Occipital lobe (tissue), 2 donors: ENCODE measurements around the gene KMT5B. TPM values are rescaled to one million over a fixed set of nuclear protein-coding genes. Genes with fewer than 3 reads are reported as not detected.
"Not testable (repeated sequence)": the region's sequence is repeated elsewhere in the genome, so short reads cannot be mapped to it uniquely, and the experiment has no call there.

Experiments used
- DNase-seq: peaks from one replicate; lab custom pipeline; 2025; lab: John Stamatoyannopoulos, UW
- total RNA-seq: library from RNA; depleted of rRNA; stranded (reverse); fragments of >200 nt; gene quantifications from one replicate; pipeline ENCODE4 v1.2.3, GENCODE V29; 2014

Gene KMT5B
- total RNA-seq, result 139 TPM

DNA sequence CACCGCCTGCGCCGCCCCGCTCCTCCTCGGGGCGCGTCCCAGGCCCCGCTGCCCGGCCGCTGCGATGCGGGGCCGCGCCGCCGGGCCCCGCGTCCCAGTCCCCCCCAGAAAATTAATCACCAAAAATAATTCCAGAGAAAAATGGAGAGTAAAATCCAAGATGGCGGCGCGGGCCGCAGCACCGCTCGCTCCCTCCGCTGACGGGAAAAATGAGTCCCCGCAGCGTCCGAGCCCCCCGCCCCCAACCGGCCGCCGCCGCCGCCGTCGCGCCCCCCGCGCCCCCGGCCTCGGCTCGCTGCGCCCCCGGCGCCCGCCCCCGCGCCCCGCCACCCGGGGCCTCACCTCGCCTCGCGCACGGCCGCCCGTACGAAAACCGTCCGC lies at the start of gene KMT5B:
Gene KMT5B, minus strand, starts transcription at position 162 of the 381 bp plus-strand sequence. CDS start 23,220 bp downstream, outside the sequence.
- no peak for DNase-seq

DNA sequence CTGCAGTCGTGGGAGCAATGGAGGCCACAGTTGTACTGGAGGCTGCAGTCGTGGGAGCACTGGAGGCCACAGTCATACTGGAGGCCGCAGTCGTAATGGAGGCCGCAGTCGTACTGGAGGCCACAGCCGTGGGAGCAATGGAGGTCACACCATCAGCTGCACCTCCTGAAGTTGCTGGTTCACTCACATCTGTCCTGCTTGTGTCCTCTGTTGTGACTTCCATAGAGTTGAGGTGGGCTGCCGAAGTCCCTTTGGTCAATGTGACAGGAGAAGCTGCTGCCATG lies 49.4 kb upstream of the KMT5B start:
- no peak for DNase-seq

DNA sequence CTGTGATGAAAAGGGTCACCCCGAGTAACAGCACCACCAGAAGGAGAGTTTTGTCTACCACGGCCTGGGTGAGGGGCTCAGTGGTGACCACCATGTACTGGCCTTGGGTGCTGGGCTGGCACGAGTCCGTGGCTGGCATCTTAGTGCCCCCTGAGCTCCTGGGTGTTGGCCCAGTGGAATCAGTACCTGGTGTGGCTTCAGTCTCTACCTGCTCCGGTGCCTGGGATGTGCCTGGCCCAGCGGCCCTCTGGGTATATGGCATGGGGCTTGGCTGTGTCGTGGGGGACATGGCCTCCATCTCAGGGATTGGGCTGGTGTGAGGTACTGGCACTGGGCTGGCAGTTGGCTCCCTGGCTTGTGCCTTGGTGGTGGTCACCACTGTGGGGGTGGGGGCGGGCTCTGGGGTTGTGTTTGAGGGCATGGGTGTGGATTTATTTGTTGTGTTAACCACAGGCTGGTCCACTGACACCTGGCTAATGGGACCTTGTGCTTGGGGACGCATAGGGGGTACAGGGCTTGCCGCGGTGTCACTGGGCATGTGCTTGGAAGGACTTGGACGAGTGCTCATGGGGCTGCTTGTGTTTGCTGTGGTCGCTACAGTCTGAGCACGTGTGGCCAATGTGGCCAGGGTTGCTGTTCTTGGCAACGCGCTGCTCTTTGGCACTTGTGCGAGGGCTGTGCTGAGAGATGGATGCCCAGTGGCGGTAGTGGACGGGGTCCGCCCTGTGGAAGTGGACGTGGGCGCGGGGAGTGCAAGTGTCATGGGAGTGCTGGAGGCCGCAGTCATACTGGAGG lies 48.9 kb upstream of the KMT5B start:
- DNase-seq, result no peak

DNA sequence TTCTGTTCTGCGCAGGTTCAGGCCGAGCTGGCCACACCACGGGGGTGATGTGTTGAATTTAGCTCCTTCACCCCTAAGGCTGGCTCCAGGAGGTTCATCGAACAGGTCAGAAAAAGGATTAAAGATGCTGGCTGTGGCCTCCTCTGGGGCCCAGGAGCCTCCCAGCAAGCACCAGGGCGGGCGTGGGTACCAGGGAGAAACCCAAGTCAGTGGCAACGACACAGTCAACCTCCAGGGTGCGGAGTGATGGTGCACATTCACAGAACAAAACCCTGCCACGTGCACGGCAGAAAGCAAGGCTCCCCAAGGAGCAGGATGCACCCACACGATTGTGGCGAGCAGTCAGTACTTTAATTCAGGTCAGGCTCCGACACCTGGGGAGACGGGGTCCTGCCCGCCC lies 47.9 kb upstream of the KMT5B start:
- DNase-seq, result no peak

DNA sequence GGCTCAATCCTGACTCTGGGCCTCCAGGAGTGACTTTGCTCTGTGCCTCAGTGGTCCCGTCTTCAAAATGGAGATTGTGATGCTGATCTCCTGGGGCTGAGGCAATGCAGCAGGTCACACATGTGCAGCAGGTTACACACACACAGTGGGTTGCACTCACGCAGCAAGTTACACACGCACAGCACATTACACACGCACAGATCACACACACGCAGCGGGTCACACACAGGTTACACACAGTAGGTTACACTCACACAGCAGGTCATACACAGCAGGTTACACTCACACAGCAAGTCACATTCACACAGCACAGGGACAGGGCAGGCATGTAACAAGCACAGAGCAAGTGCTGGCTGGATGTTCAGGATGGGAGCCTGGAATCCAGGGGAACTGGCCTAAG lies 47.4 kb upstream of the KMT5B start:
- DNase-seq, result no peak

DNA sequence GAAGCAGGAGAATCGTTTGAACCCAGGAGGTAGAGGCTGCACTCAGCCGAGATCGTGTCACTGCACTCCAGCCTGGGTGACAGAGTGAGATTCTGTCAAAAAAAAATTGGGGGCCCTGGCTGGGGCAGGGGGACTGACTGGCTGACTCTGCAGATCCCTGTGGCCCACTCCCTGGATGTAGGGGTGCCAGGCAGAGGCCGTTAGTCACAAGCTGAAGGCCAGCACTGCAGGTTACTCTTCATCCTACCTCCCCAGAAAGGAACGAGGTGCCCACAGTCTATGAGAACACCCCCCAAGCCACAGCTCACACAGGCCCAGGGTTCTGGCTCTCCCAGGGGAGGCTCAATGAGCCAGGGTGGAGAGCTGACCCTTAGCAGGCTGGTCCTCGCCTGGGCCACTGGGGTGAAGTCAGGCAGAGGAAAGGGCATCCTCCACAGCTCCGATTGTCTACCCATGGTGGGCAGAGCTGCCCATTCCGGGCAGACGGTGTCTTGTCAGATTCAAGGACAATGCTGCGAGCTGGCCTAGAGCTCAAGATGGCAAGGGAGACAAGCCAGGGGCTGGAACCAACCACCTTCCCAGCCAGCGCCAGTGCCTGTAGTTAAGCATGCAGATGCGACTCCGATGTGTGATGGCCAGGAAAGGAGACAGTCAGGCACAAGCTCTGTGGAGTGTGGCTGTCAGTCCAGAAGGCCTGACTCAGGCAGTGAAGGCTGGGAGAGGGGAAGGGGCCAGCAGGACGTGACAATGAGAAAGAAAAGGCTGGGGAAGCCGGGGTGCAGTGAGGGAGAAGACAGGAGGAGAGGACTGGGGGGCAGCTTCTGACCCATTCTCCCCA lies 46.2 kb upstream of the KMT5B start:
- DNase-seq, result no peak

DNA sequence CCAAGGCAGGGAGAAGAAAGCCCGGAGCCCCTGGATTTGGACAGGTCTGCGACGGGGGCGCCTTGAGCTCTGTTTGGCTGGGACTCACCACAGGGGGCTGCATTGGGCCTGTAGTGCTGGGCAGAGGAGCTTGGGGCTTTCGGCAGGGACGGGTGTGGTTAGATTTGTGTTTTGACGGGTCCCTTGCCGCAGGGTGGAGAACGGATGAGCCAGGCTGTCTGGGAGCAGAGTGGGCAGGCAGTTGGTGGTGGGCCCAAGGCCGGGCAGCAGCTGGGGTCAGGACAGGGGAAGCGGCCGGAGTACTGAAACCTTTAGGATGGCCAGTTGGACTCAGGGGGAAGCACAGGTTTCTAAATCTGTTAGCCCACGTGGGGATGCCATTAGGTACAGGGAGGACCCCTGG lies 45.3 kb upstream of the KMT5B start:
- DNase-seq, result no peak

DNA sequence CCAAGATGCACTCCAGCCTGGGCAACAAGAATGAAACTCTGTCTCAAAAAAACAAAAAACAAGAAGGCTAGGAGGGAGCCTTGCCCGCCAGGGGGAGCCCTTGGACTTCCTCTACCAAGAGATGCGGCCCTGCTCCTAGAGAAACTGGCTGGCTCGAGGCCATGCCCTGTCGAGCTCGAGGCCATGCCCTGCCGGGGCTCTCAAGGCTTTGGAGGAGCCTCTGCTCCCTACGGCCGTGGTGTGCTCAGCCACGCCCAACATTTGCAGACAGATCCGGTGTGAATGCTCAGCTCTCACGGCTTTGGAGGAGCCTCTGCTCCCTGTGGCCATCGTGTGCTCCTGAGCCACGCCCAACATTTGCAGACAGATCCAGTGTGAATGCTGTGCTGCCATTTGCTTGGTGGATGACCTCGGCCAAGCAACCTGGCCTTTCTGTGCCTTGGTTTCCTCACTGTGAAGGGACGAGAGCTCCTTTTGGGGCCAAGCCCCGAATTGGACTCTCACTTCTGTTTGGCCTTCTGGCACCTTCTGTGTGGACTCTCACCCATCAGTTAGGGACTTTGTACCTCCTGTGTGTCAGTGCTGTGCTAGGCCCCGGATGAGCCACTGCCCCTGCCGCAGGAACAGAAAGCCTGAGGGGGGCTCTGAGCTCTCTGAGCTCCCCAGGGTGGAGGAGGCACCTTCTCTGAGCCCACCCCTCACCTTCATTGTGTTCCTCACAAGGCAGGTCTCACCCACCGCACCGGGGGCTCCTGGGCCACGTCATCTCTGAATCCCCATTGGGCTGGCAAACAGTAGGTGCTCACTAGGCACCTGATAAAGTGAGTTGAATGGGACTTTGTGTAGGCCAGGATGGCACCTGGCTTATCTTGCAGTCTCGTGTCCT lies 44.6 kb upstream of the KMT5B start:
- peak; percentile 87 for DNase-seq

DNA sequence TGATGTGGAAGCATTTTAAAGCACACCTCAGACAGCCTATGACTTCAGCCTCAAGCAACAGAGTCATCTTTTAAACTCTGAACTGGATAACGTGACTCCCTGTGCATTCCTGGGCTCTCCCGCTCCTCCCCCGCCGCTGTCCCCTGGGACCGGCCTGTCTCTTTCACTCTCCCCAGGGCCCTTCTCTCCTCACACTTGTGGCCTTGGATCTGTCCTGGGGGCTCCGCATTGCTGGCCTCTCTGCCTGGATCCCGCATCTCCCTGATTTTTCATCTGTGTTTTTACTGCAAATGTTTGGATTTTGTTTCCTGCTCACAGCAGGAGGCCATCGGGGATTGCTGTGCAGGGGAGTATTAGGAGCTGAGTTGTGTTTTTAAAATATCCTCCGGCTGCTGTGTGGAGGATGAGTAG lies 43.2 kb upstream of the KMT5B start:
- DNase-seq, result no peak

DNA sequence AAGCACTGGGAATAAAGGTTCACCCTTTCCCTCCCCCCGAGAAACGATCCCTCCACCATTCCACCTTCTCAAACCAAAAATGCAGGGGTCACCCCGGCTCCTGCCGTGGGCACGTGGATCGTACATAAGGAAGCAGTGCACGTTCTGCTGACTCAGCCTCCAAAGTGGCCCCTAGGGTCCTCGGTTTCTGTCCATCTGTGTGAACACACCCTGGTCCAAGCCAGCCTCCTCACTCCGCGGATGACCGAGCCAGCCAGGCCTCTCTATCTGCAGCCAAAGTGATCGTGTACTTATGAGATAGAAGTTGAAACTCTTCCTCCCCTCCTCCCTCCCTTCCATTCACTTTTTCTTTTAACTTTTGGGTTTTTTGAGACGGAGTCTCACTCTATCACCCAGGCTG lies 42.4 kb upstream of the KMT5B start:
- DNase-seq, result no peak

DNA sequence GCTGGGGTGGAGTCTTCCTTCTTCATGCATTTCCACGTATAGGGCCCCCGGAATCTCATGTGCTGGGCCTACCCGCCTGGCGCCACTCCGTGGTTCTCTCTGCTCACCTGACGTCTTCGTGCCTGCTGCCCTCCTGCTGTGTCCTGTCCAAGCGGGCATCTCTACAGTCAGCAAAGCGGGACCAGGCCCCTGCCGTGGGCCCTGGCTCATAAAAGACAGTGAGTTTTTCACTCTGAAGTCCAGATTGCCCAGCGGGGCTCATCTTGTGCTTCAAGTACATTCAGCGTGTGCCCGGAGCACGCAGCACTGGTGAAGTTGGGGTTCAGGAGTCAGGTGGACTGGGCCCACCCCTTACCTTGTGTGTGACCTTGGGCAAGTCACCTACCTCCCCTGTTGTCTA lies 41.3 kb upstream of the KMT5B start:
- DNase-seq, result no peak

DNA sequence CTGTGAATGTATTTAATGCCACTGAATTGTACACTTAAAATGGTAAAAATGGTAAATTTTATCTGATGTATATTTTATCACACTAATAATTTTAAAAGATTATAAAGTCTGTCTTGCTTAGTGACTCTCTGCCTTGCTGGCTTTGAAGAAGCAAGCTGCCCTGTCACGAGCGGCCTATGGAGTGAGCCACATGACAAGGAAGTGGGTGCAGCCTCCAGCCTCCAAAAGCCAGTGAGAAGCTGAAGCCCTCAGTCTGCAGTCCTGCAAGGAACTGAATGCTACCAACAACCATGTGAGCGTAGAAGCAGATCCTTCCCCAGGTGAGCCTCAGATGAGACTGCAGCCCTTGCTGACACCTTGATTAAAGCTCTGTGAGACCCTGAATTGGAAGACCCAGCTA lies 38.7 kb upstream of the KMT5B start:
- no peak for DNase-seq

DNA sequence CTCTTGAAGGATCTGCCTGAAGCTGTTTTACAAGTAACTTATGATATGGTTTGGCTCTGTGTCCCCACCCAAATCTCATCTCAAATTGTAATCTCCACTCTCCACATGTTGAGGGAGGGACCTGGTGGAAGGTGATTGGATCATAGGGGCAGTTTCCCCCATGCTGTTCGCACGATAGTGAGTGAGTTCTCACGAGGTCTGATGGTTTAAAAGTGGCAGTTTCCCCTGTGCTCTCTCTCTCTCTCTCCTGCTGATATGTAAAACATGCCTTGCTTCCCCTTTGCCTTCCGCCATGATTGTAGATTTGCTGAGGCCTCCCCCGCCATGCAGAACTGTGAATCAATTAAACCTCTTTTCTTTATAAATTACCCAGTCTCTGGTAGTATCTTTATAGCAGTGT lies 31.8 kb upstream of the KMT5B start:
- DNase-seq, result not testable (repeated sequence)

DNA sequence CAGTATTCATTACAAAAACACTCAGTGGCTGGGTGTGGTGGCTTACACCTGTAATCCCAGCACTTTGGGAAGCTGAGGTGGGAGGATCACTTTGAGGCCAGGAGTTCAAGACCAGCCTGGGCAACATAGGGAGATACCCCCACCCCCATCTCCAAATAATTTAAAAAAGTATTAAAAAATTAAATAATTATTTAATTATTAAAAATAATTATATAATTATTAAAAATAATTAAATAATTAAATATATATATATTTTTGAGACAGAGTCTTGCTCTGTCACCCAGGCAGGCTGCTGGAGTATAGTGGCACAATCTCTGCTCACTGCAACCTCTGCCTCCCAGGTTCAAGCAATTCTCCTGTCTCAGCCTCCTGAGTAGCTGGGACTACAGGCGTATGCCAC lies 30.8 kb upstream of the KMT5B start:
- not testable (repeated sequence) for DNase-seq

DNA sequence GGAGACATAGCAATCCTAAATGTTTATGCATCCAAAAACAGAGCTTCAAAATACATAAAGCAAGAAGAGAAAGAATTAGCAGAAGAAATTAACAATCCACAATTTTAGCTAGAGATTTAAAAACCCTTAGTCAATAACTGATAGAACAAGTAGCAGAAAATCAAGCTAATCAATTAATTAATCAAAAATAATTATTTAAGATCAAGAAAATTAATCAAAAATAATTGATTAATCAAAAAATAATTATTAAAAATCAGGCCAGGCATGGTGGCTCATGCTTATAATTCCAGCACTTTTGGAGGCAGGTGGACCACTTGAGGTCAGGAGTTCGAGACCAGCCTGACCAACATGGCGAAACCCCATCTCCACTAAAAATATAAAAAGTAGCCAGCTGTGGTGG lies 29.5 kb upstream of the KMT5B start:
- DNase-seq, result no peak

DNA sequence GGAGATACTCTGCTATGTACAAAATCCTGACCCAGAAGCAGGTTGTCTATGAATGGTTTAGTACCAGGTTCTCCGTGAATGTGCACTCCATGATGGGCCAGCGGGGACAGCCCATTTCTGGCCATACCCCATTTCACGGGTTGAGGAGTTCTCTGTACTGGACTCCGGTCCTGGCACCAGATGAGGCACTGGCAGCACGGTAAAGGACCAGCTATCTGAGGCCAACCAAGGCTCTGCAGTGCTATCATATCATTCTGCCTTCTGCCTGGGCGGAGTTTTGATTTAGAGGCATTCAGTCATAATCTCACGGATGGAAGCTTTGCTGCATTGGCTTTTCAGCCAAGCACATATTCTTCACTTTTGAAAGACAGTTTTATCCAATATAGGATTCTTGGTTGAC lies 18.5 kb upstream of the KMT5B start:
- DNase-seq, result no peak

DNA sequence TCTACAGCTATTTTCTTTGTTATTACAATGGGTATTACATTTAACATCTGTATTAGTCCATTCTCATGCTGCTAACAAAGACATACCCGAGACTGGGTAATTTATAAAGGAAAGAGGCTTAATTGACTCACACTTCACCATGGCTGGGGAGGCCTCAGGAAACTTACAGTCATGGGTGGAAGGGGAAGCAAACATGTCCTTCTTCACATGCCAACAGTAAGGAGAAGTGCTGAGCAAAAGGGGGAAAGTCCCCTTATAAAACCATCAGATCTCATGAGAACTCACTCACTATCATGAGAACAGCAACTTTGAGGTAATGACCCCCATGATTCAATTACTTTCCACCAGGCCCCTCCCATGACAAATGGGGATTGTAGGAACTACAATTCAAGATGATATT lies 16.5 kb upstream of the KMT5B start:
- DNase-seq, result no peak

DNA sequence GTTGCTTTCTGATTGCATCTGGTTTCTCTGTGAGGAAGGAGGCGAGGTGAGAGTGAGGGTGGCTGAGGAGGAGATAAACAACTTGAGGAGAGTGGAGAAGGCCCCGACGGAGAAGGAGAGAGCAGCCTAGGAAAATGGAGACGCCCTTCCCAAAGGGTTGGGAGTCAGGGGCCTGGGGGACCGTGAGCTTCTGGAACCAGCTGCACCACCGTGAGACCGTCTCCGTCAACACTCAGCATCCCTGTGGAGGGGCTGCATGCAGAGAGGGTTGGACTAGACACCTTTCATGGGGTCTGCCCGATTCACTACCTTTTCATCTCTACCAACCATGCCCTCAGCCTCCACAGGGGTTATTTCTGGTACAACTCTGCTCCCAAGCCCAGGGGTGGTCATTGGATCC lies 13.3 kb upstream of the KMT5B start:
- DNase-seq, result no peak

DNA sequence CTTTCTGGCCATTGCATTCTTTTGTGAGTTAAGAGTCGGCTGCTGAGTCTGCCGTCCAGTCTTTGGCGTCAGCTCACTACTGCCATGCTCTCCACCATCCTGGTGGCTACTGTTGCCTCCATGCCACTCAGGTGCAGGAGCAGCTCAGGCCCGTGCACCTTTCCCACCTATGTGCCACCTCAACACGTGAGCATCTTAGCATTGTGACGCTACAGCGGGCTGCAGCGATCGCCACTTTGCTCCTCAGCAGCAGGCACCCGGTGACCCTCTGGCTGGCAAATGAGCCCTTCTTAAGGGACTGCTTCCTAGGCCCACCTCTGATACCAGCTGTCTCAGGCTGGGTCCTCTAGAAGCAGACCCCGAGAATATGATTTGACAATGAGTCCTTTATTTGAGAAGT lies 11.5 kb upstream of the KMT5B start:
- no peak for DNase-seq

DNA sequence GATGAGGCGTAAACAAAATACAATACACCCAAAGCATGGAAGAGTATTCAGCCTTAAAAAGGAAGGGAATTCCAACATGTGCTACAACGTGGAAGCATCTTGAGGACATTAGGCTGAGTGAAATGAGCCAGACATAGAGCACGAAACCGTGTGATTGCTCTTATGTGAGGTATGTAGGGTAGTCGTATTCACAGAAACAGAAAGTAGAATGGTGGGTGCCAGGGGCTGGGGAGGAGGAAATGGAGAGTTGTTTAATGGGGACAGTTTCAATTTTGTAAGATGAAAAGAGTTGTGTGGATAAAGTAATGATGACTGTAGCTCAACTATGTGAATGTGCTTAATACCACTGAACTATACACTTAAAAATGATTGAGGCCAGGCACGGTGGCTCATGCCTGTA lies 10.2 kb upstream of the KMT5B start:
- DNase-seq, result no peak

DNA sequence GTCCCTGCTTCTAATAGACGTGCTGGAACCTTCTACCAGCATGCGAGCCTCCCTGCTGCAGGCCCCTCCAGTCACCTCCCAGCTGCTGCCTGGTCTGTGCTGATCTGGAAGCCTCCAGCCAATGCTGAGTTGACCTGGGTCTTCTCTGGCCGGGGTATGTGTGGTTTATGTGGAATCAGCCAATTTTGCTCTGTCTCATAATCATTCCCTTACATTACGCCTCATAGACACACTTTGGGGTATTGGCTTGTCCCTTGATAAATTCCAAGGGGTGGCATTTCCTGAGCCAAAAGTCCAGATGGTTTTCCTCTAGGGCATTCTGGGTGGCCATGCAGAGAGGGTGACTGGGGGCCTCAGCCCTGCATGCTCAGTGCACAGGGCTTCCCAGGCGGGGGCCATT lies 8.3 kb upstream of the KMT5B start:
- DNase-seq, result no peak
